Measurements from ENCODE around the gene POU3F1.

Gene POU3F1

GRCh38 chr1:38027201-38028104 is 19.1 kb downstream of the POU3F1 start:
- no peak for DNase-seq

DNA sequence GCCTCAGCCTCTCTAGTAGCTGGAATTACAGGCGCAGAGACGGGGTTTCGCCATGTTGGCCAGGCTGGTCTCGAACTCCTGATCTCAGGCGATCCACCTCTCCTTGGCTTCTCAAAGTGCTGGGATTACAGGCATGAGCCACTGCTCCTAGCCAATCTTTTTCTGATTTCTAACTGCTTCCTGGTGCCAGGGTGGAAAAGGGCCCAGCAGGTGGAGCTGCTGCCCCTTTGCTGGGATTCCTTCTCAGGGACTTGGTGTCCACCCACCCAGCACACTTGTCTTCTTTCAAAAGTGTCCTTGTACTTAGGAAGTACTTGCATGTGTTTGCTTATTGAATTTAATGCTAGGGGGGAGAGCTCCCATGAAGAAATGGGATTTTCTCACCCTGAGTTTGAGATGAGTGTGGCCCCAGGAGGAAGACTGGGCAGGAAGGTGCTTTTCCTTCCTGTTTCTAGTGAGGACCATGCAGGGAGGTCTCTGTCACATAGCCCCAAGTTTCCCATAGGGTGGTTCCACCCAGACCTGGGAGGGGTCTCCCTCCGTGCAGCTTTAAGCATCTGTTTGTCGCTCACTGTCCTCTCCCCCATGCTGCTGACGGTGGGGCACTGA is 19.9 kb downstream of the POU3F1 start:
- peak; percentile 31 for DNase-seq

GRCh38 chr1:38025664-38026063 is 20.9 kb downstream of the POU3F1 start:
- no peak for DNase-seq

DNA sequence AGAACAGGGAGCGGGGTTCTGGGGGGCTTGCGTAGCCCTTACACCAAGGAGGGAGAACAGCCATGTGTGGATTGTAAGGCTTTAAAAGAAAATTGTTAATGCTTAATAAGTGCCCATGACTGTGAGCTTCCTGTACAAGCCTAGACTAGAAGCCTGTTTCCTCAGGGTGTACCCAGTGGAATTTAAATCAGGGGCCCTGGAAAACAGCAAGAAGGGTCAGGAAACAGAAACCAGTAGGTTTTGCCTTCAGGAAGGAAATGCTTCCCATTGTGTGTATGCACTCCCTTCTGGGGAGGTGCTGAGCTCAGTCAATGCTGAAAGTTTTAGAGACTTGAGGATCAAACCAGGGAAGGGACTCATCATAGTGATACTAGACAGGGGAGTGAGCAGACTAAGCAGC is 21.4 kb downstream of the POU3F1 start:
- DNase-seq, result no peak

DNA sequence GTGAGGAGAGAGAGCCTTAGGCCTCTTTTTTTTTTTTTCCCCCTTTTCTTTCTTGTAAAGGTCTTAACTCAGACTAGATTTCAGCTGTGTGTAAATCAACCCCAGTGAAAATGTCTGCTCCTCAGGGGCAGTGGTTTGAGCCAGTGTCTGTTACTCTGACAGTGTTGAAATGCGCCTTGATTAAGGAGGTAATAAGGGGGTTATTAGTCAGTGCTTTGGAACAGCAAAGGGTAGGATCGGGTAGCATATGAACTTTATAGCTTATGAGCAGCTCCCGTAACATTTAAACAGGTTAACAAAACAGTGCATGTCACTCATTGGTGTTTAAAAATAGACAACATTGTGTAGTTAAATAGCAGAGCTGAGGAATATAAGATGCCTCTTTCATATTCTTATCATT is 23.8 kb downstream of the POU3F1 start:
- no peak for DNase-seq

GRCh38 chr1:38021969-38022368 is 24.6 kb downstream of the POU3F1 start:
- no peak for DNase-seq

GRCh38 chr1:38020396-38020795 is 26.2 kb downstream of the POU3F1 start:
- DNase-seq, result no peak

DNA sequence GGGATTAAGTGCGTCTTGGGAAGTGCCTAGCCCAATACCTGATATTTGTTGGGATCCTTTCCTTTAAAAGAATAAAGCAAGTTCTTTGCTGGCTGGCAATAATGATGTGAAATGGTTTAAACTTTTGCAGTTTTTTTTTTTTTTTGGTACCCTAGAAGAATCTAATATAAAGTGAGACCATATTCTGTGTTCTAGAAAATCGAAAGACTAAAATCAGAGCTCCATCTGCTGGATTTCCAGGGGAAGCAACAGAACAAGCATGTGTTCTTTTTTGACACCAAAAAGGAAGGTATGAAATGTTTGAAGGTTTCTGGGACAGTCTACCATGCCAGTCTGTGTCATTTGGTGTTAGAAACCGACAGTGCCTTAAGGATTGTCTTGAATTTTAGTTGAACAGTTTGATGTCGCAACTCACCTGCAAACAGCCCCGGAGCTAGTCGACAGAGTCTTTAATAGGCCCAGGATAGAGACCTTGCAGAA is 27.7 kb downstream of the POU3F1 start:
- peak; percentile 47 for DNase-seq

DNA sequence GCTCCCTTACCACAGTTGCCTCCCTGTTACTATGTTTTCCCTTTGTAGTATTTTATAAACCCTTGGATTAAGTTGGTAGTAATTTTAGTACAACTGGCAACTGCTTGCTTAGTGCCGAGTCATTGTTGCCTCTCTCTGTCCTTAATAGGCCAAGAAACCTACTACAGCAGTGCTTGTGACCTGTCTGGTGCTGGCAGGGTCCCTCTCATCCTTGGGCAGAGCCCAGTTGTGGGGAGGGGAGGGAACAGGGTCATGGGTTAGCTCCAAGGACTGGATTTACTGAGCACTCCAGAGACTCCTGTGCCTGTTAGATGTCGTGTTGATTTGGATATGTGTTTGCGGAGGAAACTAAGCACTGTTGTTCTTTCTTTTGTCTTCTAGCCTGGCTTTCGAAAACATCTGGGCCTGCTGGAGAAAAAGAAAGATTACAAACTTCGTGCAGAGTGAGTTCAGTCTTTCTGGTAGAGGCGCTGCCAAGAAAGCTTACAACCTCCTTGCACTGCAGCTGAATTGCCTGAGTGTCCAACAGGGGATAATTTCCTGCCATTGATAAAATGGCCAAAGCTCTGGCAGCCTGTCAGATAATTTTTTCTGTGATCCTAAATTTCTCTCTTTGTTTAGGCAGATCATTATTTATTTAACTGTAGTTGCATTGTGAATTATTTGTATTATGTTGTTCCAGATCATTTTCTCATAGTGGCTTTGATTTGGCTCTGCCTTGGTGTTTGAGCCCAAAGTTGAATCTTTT is 30.4 kb downstream of the POU3F1 start:
- no peak for DNase-seq

DNA sequence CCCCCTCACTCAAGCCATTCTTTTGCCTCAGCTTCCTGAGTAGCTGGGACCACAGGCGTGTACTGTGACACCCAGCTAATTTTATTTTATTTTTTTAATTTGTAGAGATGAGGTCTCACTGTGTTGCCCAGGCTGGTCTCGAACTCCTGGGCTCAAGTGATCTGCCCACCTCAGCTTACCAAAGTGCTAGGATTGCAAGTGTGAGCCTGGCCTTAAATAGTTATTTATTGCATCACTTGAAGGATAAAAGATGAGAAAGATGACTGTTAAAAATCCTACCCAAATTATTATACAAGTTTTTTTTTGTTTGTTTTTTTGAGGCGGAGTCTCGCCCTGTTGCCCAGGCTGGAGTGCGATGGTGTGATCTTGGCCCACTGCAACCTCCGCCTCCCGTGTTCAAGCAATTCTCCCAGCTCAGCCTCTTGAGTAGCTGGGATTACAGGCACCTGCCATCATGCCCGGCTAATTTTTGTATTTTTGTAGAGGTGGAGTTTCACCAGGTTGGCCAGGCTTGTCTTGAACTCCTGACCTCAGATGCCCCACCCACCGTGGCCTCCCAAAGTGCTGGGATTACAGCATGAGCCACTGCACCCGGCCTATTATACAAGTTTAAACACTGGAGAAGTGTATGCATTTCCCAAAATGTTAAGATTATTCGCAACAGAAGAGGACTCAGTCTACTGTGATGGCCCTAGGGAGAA is 31.7 kb downstream of the POU3F1 start:
- DNase-seq, result no peak

DNA sequence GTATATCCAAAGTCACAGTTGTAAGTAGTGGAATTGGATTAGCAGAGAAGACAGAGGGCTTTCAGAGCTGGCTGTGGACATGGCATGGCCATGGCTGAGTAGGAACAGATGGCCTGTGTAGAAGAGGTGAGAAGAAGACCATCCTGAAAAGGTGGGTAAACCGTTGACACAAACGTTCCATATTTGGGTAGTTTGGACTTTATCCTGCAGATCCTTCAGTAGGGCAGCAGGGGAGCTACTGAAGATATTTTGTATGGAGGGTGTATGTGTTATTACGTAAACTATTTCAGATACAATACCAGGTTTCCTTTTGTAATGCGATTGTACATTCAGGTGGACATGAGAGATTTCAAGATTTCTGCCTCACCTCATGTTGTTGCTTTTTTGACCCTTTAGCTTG is 32.4 kb downstream of the POU3F1 start:
- no peak for DNase-seq

DNA sequence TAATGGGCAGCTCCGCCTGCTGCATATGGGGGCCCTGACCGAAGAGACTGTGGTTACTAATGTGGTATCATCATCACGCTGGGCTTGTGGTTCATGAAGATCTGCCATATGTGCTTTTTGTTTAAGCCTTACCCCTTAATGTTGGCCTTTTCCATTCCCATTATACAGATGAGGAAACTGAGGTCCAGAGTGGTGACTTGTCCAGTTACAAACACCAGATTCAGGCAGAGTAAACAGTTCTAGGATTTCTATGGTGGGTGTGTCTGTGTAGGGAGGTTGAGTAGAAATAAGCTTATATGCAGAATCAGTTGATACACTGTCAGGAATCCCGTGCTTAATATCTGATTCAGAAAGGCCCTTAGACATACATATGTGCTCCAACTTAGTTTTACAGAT is 33.4 kb downstream of the POU3F1 start:
- DNase-seq, result no peak

GRCh38 chr1:38012363-38013226 is 34.0 kb downstream of the POU3F1 start, which contains the start of gene UTP11:
Gene UTP11 (plus strand): TSS chr1:38012734. CDS start chr1:38012803, 69 bp downstream.
- peak; percentile 96 for DNase-seq

- no peak for DNase-seq
Observed at GRCh38 chr1:38009841-38010180, 36.8 kb downstream of the POU3F1 start.

DNA sequence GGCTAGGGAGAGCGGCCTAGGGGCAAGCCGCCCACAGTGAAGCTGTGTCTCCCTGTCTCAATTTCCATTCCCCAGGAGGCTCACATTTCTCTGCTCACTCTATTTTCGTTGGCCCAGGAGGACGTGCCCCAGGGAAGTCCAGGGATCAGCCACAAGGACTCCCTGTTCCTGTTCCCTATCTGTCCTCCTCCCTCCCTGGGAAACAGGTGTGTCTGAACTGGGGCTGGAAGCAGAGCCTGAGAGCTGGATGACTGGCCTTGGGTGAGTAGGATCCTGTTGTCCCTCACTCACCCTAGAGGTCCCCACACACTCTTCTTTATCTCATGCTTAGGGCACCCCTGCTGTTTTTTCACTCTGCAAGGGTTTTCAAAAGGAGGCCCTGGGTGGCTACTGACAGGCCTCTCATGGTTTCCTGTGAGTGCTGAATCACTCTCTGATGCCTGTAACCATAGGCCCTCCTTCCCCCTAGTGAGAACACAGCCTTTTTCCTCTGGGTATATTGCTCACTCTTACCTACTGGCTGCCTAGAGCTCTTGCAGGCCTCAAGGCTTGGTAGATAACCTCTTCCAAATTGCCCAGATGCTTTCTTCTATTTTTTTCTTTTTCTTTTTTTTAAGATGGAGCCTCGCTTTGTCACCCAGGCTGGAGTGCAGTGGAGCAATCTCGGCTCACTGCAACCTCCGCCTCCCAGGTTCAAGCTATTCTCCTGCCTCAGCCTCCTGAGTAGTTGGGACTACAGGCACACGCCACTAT is 37.3 kb downstream of the POU3F1 start:
- DNase-seq, result peak; percentile 49

GRCh38 chr1:38006008-38006828 is 40.4 kb downstream of the POU3F1 start:
- DNase-seq, result no peak

DNA sequence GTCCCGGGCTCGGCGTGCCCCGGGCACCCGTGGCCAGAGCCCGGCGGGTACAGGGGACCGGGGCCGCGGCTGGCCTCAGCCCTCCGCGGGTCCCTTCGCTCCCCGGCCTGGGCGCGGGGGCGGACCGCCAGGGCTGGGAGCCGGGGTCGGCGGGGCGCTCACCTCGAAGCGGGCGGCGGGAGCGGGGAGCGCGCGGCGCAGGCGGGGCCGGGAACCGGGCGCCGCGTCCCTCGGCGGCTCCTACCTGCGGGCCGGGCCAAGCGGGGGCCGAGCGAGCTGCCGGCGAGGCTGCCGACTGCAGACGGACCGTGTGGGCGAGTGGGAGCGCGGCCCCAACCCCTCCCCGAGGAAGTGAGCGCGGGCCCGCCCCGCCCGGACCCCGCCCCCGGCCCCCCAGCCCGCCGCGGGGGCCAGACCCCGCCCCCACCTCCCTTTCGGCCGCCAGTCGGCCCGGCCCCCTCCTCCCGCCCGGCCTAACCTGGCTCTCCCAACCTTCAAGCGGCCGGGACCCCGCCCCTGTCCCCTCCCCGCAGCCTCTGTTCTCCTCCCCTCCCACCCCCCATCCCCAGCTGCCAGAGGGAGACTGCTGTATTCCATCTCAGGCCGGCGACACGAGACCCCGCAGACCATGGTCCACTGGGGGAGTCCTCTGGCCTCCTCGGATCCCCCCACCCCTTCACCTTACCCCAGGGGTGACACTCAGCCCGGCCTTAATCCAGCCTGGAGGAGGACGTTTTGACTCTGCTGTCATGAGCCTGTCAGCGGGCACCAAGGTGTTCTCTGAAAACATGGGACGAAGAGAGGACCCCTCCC is 41.2 kb downstream of the POU3F1 start, which contains the start of gene FHL3:
FHL3 (minus strand) TSS at position 320 of the 813 bp plus-strand sequence. CDS start 6,102 bp downstream, outside the sequence.
- peak; percentile 61 for DNase-seq

DNA sequence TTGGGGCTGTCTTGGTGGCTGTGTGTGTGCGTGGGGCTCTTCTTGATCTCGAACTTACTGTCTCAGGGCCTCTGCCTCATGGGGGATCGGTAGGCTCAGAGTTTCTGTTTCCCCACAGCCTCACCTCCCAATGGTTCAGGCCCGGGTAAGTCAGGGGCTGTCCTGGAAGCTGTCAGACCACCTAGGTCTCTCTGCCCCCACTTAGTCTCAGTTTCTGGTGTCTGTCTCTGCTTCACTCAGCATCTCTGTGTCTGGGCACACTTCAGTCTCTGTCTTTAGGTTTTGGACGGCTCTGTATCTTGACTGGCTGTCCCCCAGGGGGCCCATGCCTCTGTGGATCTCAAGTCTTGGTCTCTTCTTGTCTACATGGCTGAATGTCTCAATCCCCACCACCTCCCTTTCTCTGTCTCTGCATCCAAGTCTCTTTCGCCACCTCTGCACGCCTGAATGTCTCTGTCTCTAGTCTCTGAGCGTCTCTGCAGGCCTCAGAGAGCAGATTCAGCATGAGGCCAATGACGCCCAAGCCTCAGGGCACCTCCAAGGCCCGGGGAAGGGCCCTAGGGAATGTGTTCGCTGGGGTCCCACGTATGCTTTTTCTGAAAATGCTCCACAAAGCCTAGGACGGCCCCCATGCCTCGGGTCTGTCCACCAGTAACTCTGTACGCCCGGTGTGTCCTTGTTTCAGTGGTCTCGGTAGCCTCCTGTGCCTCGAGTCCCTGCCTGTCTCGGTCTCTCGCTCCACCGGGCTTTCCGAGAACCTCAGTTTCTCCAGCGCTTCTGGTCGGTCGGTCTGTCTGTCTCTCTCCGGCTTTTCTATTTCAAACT is 42.1 kb downstream of the POU3F1 start:
- no peak for DNase-seq

All from CD4-positive, alpha-beta T cell treated with Interleukin-12 subunit alpha and Interleukin-12 subunit beta, for 1 hour (primary cell).